Gastroesophageal sphincter (tissue), 3 donors: ENCODE results near the gene RFX3.

Experiments used
- CTCF ChIP-seq, 4 experiments: fragments of 200-600 bp in 2 of 4; fragments of 450-650 bp in 2 of 4; sonication (generic) in 1 of 4; IDR thresholded peaks; one replicate each; pipeline ENCODE4 v1.5.1; 2017 to 2019; ENCODE audit warnings: antibody characterized with exemption in 4 of 4, mild to moderate bottlenecking in 2 of 4, moderate library complexity in 2 of 4
- EP300 ChIP-seq: sonication (generic); formaldehyde crosslinking; IDR thresholded peaks from one replicate; pipeline ENCODE4 v1.6.1; 2017; ENCODE audit warnings: antibody characterized with exemption, mild to moderate bottlenecking
- POLR2AphosphoS5 ChIP-seq: sonication (generic); formaldehyde crosslinking; IDR thresholded peaks from one replicate; pipeline ENCODE4 v1.6.1; 2017; ENCODE audit warnings: antibody characterized with exemption

GRCh38 chr9:3346549-3346948 is 179.3 kb downstream of the RFX3 start:
- TF ChIP-seq CTCF (IDR thresholded peaks at IDR 0.05) (no peak), EP300 (no peak), POLR2AphosphoS5 (no peak)
